HL-60/S4 (cell line): ENCODE measurements around the gene BEST3.
"Not testable (repeated sequence)": the region's sequence is repeated elsewhere in the genome, so short reads cannot be mapped to it uniquely, and the experiment has no call there.

Source experiments
- in situ Hi-C: fragments of 300-500 bp; cut with MboI; formaldehyde crosslinking; loops from 2 replicates; pipeline ENCODE4 v1.14.3; 2022; ENCODE audit warnings: low sequenced_read_pairs

The BEST3 gene

DNA sequence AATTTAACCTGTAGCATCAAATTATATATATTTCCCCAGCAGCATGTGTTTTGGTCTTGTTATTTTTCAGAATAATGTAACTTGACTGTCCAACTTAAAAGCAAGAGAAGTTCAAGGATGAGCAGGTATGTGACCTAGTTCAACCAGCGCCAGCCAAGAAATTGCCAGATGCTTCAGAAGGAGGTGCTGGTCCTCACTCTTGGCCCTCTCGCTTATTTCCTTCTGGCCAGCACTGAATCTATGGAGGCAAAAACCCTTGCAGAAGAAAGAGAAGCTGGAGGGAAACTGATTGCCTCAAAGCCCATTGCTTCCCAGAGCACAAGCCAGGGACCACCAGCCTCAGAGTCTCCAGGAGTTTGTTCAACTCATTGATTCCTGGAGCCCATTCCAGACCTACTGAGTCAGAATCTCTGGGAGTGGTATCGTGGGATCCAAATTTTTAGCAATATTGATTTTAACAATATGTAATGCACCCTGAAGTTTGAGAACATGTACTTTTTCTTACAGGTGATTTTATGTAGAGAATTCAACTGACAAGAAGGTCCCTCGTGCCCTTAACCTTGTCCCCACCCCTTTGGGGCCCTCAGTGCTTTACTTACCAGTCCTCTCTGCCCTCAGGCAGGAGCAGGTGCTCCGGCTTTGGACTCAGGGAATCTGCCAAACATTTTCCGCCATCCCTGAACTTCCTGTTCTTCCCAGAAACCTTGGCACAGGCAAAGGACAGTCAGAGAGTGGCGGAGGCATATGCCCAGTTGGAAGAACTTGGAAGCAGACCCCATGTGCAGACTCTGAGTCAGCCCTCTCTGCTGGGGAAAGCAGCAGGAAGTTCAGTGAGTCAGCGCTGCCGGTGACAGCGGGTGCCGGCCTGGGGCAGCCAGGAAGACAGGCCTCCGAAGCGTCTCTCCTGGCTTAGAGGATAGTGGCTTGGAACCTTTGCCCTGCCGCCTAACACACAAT is 10.4 kb downstream of the BEST3 start:
- in situ Hi-C loops = no loop called here

DNA sequence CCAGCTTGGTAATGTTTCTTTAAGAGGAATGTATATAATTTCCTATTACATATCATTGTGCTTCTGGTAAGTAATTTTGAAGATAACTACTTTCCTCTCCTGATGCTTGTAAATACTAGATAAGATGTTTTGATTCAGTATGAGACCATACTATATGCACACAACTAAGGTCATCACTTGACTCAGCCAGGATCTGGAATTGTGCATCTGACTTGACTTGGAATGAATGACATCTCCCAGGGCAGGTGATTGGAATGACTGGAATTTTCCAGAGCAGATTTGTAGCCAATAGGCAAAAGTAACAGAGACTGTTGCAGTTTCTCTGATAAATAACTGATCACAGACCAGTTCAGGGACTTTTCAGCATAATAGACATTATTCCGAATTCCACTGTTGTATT is 11.1 kb downstream of the BEST3 start:
- in situ Hi-C loops = no loop called here

DNA sequence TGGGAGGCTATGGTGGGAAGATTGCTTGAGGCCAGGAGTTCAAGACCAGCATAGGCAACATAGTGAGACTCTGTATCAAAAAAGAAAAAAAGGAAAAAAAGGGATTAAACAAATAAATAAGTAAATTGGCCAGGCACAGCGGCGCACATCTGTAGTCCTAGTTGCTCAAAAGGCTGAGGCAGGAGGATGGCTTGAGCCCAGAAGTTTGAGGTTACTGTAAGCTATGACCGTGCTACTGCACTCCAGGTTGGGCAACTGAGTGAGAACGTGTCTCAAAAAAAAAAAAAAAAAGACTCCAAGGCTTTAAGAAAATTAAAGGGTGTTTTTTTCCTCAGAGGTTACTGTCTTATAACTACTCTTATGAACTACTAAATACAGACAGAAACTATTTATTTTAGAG is 11.7 kb downstream of the BEST3 start:
- in situ Hi-C loops = no loop called here

DNA sequence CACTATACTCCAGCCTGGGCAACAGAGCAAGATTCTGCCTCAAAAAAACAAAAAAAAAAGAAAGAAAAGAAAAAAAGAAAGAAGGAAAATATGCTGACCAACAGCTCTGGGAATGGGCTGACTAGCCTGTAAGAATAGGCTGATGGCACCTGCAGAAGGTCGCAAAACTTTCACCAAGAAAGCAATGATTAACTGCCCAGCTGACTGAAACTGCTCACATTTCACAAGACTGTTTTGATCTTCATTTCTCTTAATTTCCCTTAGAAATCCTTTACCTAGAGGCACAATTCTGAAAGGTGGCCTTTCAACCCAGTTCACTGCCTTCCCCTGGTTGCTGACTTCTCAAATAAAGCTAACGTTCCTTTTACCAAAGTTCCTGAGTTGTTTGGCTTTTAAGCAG is 12.4 kb downstream of the BEST3 start:
- in situ Hi-C loops = no loop called here

- in situ Hi-C loops = no loop called here
Observed at GRCh38 chr12:69685810-69686209, 13.3 kb downstream of the BEST3 start.

- in situ Hi-C loops = no loop called here
Observed at GRCh38 chr12:69684466-69684865, 14.6 kb downstream of the BEST3 start.

DNA sequence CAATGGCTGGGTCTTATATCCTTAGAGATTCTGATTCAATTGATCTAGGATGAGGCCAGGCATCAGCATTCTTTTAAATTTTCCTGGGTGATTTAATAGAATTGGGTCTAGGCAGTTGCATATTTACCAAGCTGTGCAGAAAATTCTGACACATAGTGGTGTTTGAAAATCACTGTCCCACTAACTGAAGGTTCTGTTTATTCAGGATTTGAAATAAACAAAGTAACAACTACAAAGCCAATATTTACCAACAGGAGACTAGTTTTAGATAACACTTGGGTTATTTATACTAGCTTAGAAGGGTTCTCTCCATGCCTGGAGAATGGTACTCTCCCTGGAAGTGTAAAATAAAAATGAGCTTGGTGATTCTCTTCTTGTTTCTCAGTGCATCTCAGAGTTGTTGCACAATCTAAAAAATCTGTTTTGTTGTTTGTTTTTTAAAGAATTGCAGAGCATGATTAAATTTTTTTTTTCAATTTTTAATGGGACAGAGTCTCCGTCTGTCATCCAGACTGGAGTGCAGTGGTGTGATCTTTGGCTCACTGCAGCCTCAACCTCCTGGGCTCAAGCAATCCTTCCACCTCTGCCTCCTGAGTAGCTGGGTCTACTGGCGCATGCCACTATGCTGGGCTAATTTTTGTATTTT is 16.9 kb downstream of the BEST3 start:
- in situ Hi-C loops = no loop called here

DNA sequence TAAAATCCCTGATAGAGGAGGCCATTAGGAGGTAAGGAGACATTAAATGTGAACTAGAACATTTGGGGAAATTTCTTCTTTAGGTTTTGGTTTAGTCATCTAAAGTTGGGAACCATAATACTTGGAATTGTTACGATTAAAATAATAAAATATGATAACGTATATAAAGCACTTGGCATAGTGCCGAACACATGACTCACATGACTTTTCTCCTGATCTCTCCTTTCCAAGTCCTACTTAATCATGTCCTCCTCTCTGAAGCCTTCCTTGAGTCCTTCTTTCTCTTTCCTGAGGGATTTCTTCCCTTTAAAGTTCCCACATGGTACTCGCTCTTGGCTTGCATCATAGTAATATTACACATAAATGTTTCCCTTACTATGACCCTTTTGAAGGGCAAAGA is 20.0 kb downstream of the BEST3 start:
- in situ Hi-C loops = no loop called here

DNA sequence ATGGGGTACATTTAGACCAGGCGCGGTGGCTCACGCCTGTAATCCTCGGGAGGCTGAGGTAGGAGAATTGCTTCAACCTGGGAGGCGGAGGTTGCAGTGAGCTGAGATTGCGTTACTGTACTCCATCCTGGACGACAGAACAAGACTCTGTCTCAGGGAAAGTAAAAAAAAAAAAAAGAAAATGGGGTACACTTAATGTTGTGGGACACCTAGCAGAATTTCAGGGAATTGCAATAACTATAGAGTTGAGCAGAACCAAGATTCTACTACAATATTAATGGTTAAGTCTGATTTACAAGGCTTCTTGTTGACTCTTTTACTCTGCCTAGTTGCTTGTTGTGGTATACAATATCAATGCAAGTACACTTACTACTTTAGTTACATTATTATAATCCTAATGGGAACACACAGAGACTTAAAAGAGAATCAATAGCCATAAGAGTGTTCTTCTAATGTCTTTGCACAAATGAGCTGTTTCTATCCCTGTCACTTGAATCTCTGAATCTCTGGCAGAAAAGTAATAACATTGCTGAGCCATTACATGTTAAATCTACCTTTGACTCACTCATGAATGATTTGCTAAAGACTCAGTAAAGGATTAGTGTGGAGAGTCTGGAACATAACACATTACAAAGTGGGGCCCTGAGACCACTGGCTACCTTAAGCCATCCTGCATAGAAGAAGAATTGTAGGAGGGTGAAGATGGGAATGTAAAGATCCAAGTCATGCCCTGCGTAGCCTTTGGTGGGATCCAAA is 22.7 kb downstream of the BEST3 start:
- in situ Hi-C loops = no loop called here

GRCh38 chr12:69672195-69672594 is 26.9 kb downstream of the BEST3 start:
- in situ Hi-C loops = no loop called here

GRCh38 chr12:69671597-69671996 is 27.5 kb downstream of the BEST3 start:
- in situ Hi-C loops = no loop called here

- in situ Hi-C loops = no loop called here
Observed at GRCh38 chr12:69666798-69667197, 32.3 kb downstream of the BEST3 start.

- in situ Hi-C loops = not testable (repeated sequence)
Observed at GRCh38 chr12:69664930-69665377, 34.1 kb downstream of the BEST3 start.

GRCh38 chr12:69663726-69664125 is 35.4 kb downstream of the BEST3 start:
- in situ Hi-C loops = no loop called here

- in situ Hi-C loops = no loop called here
Observed at GRCh38 chr12:69662764-69663163, 36.3 kb downstream of the BEST3 start.

DNA sequence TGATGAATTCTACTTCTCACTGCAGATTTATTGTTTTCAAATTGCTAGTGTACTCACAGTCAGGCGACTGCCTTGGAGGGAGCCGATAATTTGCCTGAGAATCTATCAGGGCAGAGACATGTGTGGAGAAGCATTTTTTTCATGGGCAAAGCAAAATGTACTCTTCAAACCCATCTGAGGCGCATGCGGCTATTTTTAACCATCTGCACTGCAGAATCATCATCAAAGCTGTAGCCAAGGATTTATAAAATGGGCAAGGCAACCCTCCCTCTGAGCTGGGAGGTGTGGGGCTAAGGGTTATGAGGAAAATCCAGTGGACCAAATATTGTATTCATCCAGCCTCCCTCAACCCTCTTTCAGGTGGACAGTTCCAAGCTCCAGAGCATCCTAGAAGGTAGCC is 37.7 kb downstream of the BEST3 start:
- in situ Hi-C loops = no loop called here

DNA sequence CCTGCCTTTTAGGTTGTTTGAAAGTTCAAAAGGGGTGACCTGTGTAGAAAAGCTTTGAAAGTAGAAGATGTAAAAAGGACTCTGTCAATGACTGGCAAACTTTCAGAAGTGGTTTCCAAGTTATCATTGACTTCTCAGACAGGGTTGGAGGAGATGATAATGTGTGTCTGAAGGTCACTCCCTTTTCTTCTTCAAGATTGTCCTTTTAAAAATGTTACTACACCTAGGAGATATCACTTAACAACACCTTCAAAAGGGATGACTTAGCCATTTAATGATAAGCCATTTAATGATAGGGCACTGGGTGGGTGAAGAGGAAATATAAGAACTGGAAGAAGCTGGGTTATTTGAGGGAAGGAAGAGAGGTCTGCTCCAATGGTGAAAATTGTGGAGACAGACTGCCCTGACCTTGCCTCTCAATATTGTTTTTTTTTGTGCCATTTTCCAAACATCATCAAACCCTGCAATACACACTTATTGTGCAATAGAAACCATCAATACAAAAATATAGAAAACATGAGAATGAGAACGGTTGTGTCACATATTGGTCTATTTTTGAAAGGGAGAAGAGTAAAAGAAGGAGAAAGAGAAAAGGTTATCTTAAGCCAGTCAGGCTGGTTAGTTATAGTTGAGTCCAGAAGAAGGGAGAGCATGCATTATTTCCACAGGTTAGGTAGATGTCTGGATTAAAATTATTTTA is 38.8 kb downstream of the BEST3 start:
- in situ Hi-C loops = no loop called here

DNA sequence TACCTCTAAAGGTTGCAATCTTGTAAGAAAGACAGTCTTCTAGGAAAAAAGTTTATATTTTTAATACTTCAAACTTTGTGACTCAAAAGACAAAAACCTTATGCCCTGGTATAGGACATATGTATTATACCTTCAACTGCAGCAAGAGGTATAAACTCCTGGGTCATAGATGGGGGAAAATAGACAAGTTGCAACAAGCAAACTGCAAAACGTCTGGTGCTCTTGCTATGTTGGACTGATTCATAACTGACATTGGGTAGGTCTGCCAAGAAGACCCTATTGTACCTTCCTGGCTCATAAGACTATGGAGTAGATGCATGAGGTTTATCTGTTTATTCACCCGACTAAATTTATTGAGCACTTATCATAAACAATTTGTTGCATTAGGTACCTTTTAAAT is 40.9 kb downstream of the BEST3 start:
- in situ Hi-C loops = no loop called here

DNA sequence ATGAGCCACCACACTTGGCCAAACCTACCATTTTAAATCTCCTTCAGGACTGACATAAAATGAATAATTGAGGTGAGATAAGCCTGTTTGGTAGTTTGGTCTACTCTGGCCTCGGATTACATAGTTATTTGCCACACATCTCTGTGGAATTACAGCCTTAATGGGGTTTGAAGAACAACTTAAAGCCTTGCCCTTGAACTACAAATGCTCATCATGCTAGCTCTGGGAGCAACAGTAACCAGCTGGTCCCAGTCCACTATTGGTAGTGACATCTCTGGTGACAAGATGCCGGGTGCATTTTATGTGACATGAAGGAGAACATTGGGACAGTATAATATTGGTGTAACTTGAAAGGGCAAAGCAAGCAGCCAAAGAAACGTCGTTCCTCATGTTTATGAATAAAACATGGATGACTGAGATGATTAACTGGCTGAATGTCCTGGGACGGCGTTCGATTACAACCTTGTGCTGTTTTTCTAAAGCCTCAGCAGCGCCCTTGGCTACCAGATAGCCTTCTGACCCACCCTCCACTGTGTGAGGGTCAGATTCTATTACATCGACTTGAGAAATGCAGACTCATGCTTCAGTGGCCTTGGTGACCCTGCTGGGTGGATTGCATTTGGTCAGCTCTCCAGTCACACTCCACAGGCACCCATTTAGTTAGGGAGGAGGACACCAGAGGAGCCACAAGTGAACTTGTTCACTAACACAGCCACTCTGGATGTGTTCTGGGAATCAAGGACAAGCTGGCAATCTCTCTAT is 41.5 kb downstream of the BEST3 start:
- in situ Hi-C loops = no loop called here
